ENCODE results near the gene P2RX1.

The P2RX1 gene

DNA sequence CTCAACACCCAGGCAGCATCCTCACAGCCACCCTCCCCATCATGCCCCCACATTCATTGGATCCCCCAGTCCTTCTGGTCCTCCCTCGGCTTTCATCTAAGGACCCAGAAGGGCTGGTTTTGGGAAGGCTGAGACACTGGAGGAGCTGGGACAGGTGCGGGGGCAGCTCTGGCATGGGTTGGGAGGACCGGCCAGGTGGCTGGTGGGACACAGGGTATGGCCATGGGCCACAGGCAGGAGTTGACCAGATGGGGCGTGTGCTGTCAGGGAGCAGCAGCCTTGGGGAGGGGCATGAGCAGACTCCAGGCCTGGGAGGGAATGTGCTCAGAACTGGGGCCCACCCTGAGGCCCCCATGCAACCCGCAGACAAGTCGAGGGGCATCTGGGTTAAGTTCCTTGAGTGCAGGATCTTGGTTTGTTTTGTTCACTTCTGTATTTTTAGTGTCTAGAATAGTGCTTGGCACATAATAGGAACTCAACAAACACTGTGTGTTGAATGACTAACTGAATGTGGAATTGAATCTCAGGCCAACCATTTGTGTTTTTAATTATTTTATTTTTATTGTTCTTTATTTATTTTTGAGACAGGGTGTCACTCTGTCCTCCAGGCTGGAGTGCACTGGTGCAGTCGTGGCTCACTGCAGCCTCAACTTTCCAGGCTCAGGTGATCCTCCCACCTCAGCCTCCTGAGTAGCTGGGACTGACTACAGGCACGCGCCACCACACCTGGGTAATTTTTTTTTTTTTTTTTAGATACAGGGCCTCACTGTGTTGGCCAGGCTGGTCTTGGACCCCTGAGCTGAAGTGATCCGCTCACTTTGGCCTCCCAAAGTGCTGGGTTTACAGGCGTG lies 5.6 kb downstream of the P2RX1 start:
- no peak for ATAC-seq
- TF ChIP-seq ZFP30 (CRISPR knock-in tag; IDR thresholded peaks at IDR 0.05) (no peak), BACH2 (CRISPR knock-in tag; IDR thresholded peaks at IDR 0.05; ENCODE audit: borderline replicate concordance) (no peak)
- TF ChIP-seq, protein P1, sequence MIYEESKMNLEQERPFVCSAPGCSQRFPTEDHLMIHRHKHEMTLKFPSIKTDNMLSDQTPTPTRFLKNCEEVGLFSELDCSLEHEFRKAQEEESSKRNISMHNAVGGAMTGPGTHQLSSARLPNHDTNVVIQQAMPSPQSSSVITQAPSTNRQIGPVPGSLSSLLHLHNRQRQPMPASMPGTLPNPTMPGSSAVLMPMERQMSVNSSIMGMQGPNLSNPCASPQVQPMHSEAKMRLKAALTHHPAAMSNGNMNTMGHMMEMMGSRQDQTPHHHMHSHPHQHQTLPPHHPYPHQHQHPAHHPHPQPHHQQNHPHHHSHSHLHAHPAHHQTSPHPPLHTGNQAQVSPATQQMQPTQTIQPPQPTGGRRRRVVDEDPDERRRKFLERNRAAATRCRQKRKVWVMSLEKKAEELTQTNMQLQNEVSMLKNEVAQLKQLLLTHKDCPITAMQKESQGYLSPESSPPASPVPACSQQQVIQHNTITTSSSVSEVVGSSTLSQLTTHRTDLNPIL (CRISPR knock-in tag; IDR thresholded peaks at IDR 0.05; ENCODE audit: low read depth), result no peak
- TF ChIP-seq, protein P2, sequence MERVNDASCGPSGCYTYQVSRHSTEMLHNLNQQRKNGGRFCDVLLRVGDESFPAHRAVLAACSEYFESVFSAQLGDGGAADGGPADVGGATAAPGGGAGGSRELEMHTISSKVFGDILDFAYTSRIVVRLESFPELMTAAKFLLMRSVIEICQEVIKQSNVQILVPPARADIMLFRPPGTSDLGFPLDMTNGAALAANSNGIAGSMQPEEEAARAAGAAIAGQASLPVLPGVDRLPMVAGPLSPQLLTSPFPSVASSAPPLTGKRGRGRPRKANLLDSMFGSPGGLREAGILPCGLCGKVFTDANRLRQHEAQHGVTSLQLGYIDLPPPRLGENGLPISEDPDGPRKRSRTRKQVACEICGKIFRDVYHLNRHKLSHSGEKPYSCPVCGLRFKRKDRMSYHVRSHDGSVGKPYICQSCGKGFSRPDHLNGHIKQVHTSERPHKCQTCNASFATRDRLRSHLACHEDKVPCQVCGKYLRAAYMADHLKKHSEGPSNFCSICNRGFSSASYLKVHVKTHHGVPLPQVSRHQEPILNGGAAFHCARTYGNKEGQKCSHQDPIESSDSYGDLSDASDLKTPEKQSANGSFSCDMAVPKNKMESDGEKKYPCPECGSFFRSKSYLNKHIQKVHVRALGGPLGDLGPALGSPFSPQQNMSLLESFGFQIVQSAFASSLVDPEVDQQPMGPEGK (CRISPR knock-in tag; IDR thresholded peaks at IDR 0.05; ENCODE audit: borderline replicate concordance), result no peak

DNA sequence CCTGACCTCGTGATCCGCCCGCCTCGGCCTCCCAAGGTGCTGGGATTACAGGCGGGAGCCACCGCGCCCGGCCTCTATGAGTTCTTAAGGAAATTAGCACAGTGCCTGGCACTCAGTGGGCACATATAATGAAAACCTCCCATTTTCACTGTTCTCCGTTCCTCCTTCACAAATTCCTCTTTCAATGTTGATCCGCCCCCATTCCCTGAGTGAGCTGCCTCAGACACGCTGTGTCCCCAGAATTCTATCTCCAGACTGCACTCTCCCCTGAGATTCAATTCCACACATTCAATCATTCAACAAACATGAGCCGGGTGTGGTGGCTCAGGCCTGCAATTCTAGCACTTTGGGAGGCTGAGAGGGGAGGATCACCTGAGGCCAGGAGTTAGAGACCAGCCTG lies 7.0 kb downstream of the P2RX1 start:
- TF ChIP-seq RARB (CRISPR knock-in tag; IDR thresholded peaks at IDR 0.05) (no peak), SNAI2 (CRISPR knock-in tag; IDR thresholded peaks at IDR 0.05) (no peak), GLIS3 (CRISPR knock-in tag; IDR thresholded peaks at IDR 0.05) (no peak), ZNF565 (CRISPR knock-in tag; conservative IDR thresholded peaks at IDR 0.05; ENCODE audit: low read depth) (no peak), TCF4 (CRISPR knock-in tag; IDR thresholded peaks at IDR 0.05; ENCODE audit: borderline replicate concordance) (no peak), ZFP30 (CRISPR knock-in tag; IDR thresholded peaks at IDR 0.05) (no peak), CSDC2 (CRISPR knock-in tag; IDR thresholded peaks at IDR 0.05) (no peak), ESRRG (CRISPR knock-in tag; IDR thresholded peaks at IDR 0.05) (no peak), ZNF8 (CRISPR knock-in tag; IDR thresholded peaks at IDR 0.05) (no peak), ZC3H10 (CRISPR knock-in tag; IDR thresholded peaks at IDR 0.05) (no peak), ARNTL (CRISPR knock-in tag; IDR thresholded peaks at IDR 0.05; ENCODE audit: borderline replicate concordance, low read depth) (no peak), TOX (CRISPR knock-in tag; IDR thresholded peaks at IDR 0.05; ENCODE audit: borderline replicate concordance) (no peak), OSR1 (CRISPR knock-in tag; IDR thresholded peaks at IDR 0.05) (no peak), PPARA (CRISPR knock-in tag; IDR thresholded peaks at IDR 0.05; ENCODE audit: borderline replicate concordance) (no peak), ZFP3 (CRISPR knock-in tag; IDR thresholded peaks at IDR 0.05) (no peak)
- TF ChIP-seq, protein P1 (CRISPR knock-in tag; IDR thresholded peaks at IDR 0.05; ENCODE audit: low read depth), result no peak
- TF ChIP-seq, protein P2 (CRISPR knock-in tag; IDR thresholded peaks at IDR 0.05; ENCODE audit: borderline replicate concordance), result no peak
- TF ChIP-seq, protein P3, sequence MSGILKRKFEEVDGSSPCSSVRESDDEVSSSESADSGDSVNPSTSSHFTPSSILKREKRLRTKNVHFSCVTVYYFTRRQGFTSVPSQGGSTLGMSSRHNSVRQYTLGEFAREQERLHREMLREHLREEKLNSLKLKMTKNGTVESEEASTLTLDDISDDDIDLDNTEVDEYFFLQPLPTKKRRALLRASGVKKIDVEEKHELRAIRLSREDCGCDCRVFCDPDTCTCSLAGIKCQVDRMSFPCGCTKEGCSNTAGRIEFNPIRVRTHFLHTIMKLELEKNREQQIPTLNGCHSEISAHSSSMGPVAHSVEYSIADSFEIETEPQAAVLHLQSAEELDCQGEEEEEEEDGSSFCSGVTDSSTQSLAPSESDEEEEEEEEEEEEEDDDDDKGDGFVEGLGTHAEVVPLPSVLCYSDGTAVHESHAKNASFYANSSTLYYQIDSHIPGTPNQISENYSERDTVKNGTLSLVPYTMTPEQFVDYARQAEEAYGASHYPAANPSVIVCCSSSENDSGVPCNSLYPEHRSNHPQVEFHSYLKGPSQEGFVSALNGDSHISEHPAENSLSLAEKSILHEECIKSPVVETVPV (CRISPR knock-in tag; IDR thresholded peaks at IDR 0.05), result no peak
- TF ChIP-seq, protein P4, sequence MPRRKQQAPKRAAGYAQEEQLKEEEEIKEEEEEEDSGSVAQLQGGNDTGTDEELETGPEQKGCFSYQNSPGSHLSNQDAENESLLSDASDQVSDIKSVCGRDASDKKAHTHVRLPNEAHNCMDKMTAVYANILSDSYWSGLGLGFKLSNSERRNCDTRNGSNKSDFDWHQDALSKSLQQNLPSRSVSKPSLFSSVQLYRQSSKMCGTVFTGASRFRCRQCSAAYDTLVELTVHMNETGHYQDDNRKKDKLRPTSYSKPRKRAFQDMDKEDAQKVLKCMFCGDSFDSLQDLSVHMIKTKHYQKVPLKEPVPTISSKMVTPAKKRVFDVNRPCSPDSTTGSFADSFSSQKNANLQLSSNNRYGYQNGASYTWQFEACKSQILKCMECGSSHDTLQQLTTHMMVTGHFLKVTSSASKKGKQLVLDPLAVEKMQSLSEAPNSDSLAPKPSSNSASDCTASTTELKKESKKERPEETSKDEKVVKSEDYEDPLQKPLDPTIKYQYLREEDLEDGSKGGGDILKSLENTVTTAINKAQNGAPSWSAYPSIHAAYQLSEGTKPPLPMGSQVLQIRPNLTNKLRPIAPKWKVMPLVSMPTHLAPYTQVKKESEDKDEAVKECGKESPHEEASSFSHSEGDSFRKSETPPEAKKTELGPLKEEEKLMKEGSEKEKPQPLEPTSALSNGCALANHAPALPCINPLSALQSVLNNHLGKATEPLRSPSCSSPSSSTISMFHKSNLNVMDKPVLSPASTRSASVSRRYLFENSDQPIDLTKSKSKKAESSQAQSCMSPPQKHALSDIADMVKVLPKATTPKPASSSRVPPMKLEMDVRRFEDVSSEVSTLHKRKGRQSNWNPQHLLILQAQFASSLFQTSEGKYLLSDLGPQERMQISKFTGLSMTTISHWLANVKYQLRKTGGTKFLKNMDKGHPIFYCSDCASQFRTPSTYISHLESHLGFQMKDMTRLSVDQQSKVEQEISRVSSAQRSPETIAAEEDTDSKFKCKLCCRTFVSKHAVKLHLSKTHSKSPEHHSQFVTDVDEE (CRISPR knock-in tag; IDR thresholded peaks at IDR 0.05), result no peak
- ATAC-seq, result no peak

All from SK-N-SH treated with all-trans-retinoic acid at 6 μM for 48 hours (cell line).